K562 (cell line): ENCODE measurements around the gene TRIM3. TPM values are rescaled to one million over a fixed set of nuclear protein-coding genes. Genes with fewer than 3 reads are reported as not detected.

Experiments used
- AFF4 ChIP-seq: sonication (generic); formaldehyde crosslinking; IDR thresholded peaks from 2 replicates; pipeline ENCODE4 v1.8.0; 2023; ENCODE audit warnings: mild to moderate bottlenecking, missing genetic modification reagents
- BMI1 ChIP-seq: fragments of 150-350 bp; IDR thresholded peaks from 2 replicates; pipeline ENCODE4 v1.6.1; 2014; ENCODE audit warnings: low read length
- CHD1 ChIP-seq: fragments of 200-600 bp; sonication (generic); IDR thresholded peaks from one replicate; pipeline ENCODE4 v1.6.1; 2012; ENCODE audit warnings: mild to moderate bottlenecking, moderate library complexity, low read length, inconsistent platforms
- ETS2 ChIP-seq: IDR thresholded peaks from 2 replicates; pipeline ENCODE4 v1.6.1; 2016; ENCODE audit warnings: borderline replicate concordance, missing genetic modification characterization, mild to moderate bottlenecking, moderate library complexity, missing compliant biosample characterization; ENCODE audit not compliant: poor library complexity, severe bottlenecking
- FUS ChIP-seq: fragments of 200-400 bp; formaldehyde crosslinking; optimal IDR thresholded peaks from 2 replicates; pipeline ENCODE3; 2017; ENCODE audit warnings: low read depth, low read length
- HMGN3 ChIP-seq: IDR thresholded peaks from 2 replicates; pipeline ENCODE4 v1.6.1; 2011; ENCODE audit warnings: borderline replicate concordance, low read depth, mild to moderate bottlenecking, mixed read lengths, low read length; ENCODE audit not compliant: insufficient read length; ENCODE audit errors: extremely low read depth
- MYBL2 ChIP-seq, 2 experiments: fragments of 450-650 bp in 1 of 2; sonication (generic) in 1 of 2; formaldehyde crosslinking in 1 of 2; IDR thresholded peaks; 2 replicates each; pipeline versions ENCODE4 v1.6.1 to v1.8.1; 2017 to 2022; ENCODE audit warnings: borderline replicate concordance in 1 of 2, inconsistent platforms in 1 of 2, low read depth in 1 of 2, mild to moderate bottlenecking in 1 of 2, missing genetic modification reagents in 1 of 2, moderate library complexity in 1 of 2
- PTRF ChIP-seq: fragments of 450-650 bp; IDR thresholded peaks from 2 replicates; pipeline ENCODE4 v1.6.1; 2016; ENCODE audit warnings: mild to moderate bottlenecking, missing genetic modification characterization, missing compliant biosample characterization
- RFX1 ChIP-seq: fragments of 450-650 bp; IDR thresholded peaks from 2 replicates; pipeline ENCODE4 v1.6.1; 2016; ENCODE audit warnings: mild to moderate bottlenecking, moderate library complexity
- SMAD3 ChIP-seq: fragments of 450-650 bp; formaldehyde crosslinking; conservative IDR thresholded peaks from 2 replicates; pipeline ENCODE4 v1.4.0; 2020; ENCODE audit warnings: mild to moderate bottlenecking
- TOE1 ChIP-seq, 2 experiments: fragments of 450-650 bp in 1 of 2; sonication (generic) in 1 of 2; formaldehyde crosslinking in 1 of 2; IDR thresholded peaks; 2 replicates each; pipeline versions ENCODE4 v1.7.1 to v1.8.0; 2016 to 2022; ENCODE audit warnings: borderline replicate concordance in 2 of 2, mild to moderate bottlenecking in 2 of 2, antibody characterized with exemption in 1 of 2, inconsistent platforms in 1 of 2, low read depth in 1 of 2, missing genetic modification reagents in 1 of 2, moderate library complexity in 1 of 2
- ZBTB40 ChIP-seq, 2 experiments: fragments of 450-650 bp in 1 of 2; sonication (generic) in 1 of 2; formaldehyde crosslinking in 1 of 2; IDR thresholded peaks; 2 replicates each; pipeline versions ENCODE4 v1.7.1 to v1.9.0; 2016 to 2022; ENCODE audit warnings: inconsistent platforms in 1 of 2, mild to moderate bottlenecking in 1 of 2, missing genetic modification reagents in 1 of 2
- polyA plus RNA-seq, 8 experiments: library from polyadenylated mRNA; depleted of rRNA in 4 of 8; stranded (reverse) in 5 of 8; unstranded in 3 of 8; fragments of >200 nt; fragmentation: Nextera tagmentation in 2 of 8; fragmentation: Illumina TruSeq in 1 of 8; extraction: Ambion mirVana in 2 of 8; extraction: Trizol in 1 of 8; gene quantifications; 2 replicates each; pipeline versions ENCODE4 v1.2.1 to v1.2.3, GENCODE V29; 2011 to 2014; ENCODE audit warnings: inconsistent platforms in 1 of 8, missing spikeins in 1 of 8
- total RNA-seq, 7 experiments: library from RNA; depleted of rRNA in 6 of 7; stranded (reverse); fragments of >200 nt in 6 of 7; fragmentation: Illumina TruSeq in 2 of 7; extraction: Trizol in 2 of 7; gene quantifications; 2 replicates each; pipeline versions ENCODE4 v1.2.1 to v1.2.3, GENCODE V29; 2011 to 2021; ENCODE audit warnings: low replicate concordance in 1 of 7

Gene TRIM3
- total and polyA plus RNA-seq, 9 of the 15 experiments (the other 6 are each of a cell fraction or from before 2014, with no cell fraction given) = 0.45 to 9.2 (median 4.7) TPM

- no peak for TF ChIP-seq ZBTB40 (IDR thresholded peaks at IDR 0.05)
- 0 out of 2 replicates have a peak, but pooled peaks have one; percentile 32 for TF ChIP-seq ZBTB40 (CRISPR knock-in tag; IDR thresholded peaks at IDR 0.05)
- TF ChIP-seq SMAD3 (CRISPR knock-in tag) = no peak
- TF ChIP-seq PTRF (tag) = no peak
- peak; percentile 81; the same call in 1 of the 2 replicates for TF ChIP-seq AFF4 (CRISPR knock-in tag)
- TF ChIP-seq TOE1 (IDR thresholded peaks at IDR 0.05; ENCODE audit: borderline replicate concordance) = no peak
- 0 out of 2 replicates have a peak, but pooled peaks have one; percentile 7 for TF ChIP-seq TOE1 (CRISPR knock-in tag; IDR thresholded peaks at IDR 0.05; ENCODE audit: borderline replicate concordance, low read depth)
- no peak for TF ChIP-seq HMGN3
- no peak for TF ChIP-seq FUS
- no peak for TF ChIP-seq RFX1
- no peak for TF ChIP-seq ETS2 (tag)
- TF ChIP-seq MYBL2 (IDR thresholded peaks at IDR 0.05; ENCODE audit: low read depth) = no peak
- no peak for TF ChIP-seq MYBL2 (CRISPR knock-in tag; IDR thresholded peaks at IDR 0.05; ENCODE audit: borderline replicate concordance)
- TF ChIP-seq BMI1 = no peak
- TF ChIP-seq CHD1 = peak; percentile 41
Observed at GRCh38 chr11:6481924-6482275, 8.2 kb upstream of the TRIM3 start (continued).
